ENCODE measurements around the gene CD2AP. TPM values are rescaled to one million over a fixed set of nuclear protein-coding genes. Genes with fewer than 3 reads are reported as not detected.

CD2AP gene
- total and polyA plus RNA-seq, 9 of the 15 experiments (the other 6 are each of a cell fraction or from before 2014, with no cell fraction given) = 9.4 to 69.7 (median 38.7) TPM

GRCh38 chr6:47532981-47533585, 55.5 kb downstream of the CD2AP start:
- ChIA-PET POLR2A (interaction anchor here (1.8 kb wide), 1 partner anchor 11 kb away, joined by 4 read pairs; no protein-coding TSS in a partner anchor), CTCF (ENCODE audit: low intra/inter-chr PET ratio) (interaction anchor here (0.6 kb wide), 1 partner anchor 158 kb away, joined by 3 read pairs; no protein-coding TSS in a partner anchor)
- Histone ChIP-seq H3K9ac (ENCODE audit: insufficient read depth in 1 of 2, low read depth in 2 of 2, low read length in 2 of 2) (no peak overlapping the region), H3K27ac (ENCODE audit: extremely low read depth, low read depth, low read length) (peak overlapping the region; percentile 10; the same call in 1 of the 3 replicates), H3K4me1 (replicated peaks in 1 of 2; ENCODE audit: control insufficient read depth in 2 of 2, insufficient read depth in 2 of 2, low read length in 2 of 2) (peaks cover 0 to 12% of the 10 kb centered on the region in 2 experiments; a peak in 4 of 5 replicates), H3K4me3 (no peak overlapping the region), H3K9me1 (ENCODE audit: control insufficient read depth, insufficient read depth, low read length) (no peaks in the 10 kb centered on the region), H3K9me3 (replicated peaks; ENCODE audit: control insufficient read depth, insufficient read depth, low read depth, low read length) (no peaks in the 10 kb centered on the region), H3K36me3 (ENCODE audit: control insufficient read depth, insufficient read depth, low read length) (peaks cover 47% of the 10 kb centered on the region), H4K20me1 (replicated peaks; ENCODE audit: control insufficient read depth, insufficient read depth, low read length) (no peaks in the 10 kb centered on the region), H3K27me3 (ENCODE audit: control insufficient read depth in 2 of 2, insufficient read depth in 2 of 2, low read length in 2 of 2) (no peaks in the 10 kb centered on the region), H3K79me2 (ENCODE audit: control insufficient read depth, insufficient read depth, low read length) (peaks cover 93% of the 10 kb centered on the region), H2AFZ (ENCODE audit: low read depth, low read length) (no peak overlapping the region), H3K4me2 (ENCODE audit: insufficient read depth, low read length) (no peak overlapping the region)
- no TSS peak for BruUV-seq (replicated peaks)
- WGBS (ENCODE audit: insufficient coverage, low coverage, missing lambda C conversion rate) = 5% methylated on average over 1 of the region's 1 CpG
- in situ Hi-C loops (cut with MboI) (no loop called here), intact Hi-C loops (cut with micrococcal nuclease) (no loop called here)
- FAIRE-seq (no peak), ATAC-seq (peak; percentile 28; the same call in 2 of the 3 replicates), DNase-seq (ENCODE audit: extremely low read depth in 1 of 4, low spot score in 3 of 4) (peak in 2 of 4 experiments; percentile 36 to 44)
- TF ChIP-seq ZBTB40 (IDR thresholded peaks at IDR 0.05) = peak; percentile 97
- TF ChIP-seq ZBTB40 (CRISPR knock-in tag; IDR thresholded peaks at IDR 0.05) = peak; percentile 70
- peak; percentile 81 for TF ChIP-seq DPF2 (IDR thresholded peaks at IDR 0.05)
- TF ChIP-seq TEAD1 (CRISPR knock-in tag; IDR thresholded peaks at IDR 0.05) = no peak
- 0 out of 2 replicates have a peak, but pooled peaks have one; percentile 38 for TF ChIP-seq FOXM1 (IDR thresholded peaks at IDR 0.05; ENCODE audit: low read depth)
- no peak for TF ChIP-seq FOXM1 (CRISPR knock-in tag; IDR thresholded peaks at IDR 0.05; ENCODE audit: low read depth)
- peak; percentile 8; the same call in 1 of the 2 replicates for TF ChIP-seq EP300 (IDR thresholded peaks at IDR 0.05; ENCODE audit: low read length)
- no peak for TF ChIP-seq ILF3 (IDR thresholded peaks at IDR 0.05; ENCODE audit: borderline replicate concordance)
- 0 out of 2 replicates have a peak, but pooled peaks have one; percentile 21 for TF ChIP-seq LEF1 (IDR thresholded peaks at IDR 0.05)
